SK-N-SH treated with all-trans-retinoic acid at 6 μM for 48 hours (cell line): ENCODE results near the gene ARFGEF2.

Source experiments
- ARNTL ChIP-seq: fragments of 450-650 bp; formaldehyde crosslinking; IDR thresholded peaks from 2 replicates; pipeline ENCODE4 v1.5.0; 2020; ENCODE audit warnings: low read depth, mild to moderate bottlenecking, moderate library complexity, borderline replicate concordance
- BACH2 ChIP-seq: fragments of 250-450 bp; sonication (Bioruptor Pico); IDR thresholded peaks from 2 replicates; pipeline ENCODE4 v1.9.0; 2021; ENCODE audit warnings: mild to moderate bottlenecking, borderline replicate concordance
- ISL1 ChIP-seq: fragments of 250-450 bp; sonication (Bioruptor Pico); IDR thresholded peaks from 2 replicates; pipeline ENCODE4 v2.1.2; 2022; ENCODE audit warnings: mild to moderate bottlenecking, moderate library complexity
- ZC3H10 ChIP-seq: fragments of 250-450 bp; sonication (Bioruptor Pico); IDR thresholded peaks from 2 replicates; pipeline ENCODE4 v1.5.1; 2021; ENCODE audit warnings: mild to moderate bottlenecking, moderate library complexity
- ZFP3 ChIP-seq: fragments of 250-450 bp; sonication (Bioruptor Pico); IDR thresholded peaks from 2 replicates; pipeline ENCODE4 v1.5.0; 2020; ENCODE audit warnings: mild to moderate bottlenecking, moderate library complexity
- ZNF8 ChIP-seq: fragments of 450-650 bp; formaldehyde crosslinking; IDR thresholded peaks from 2 replicates; pipeline ENCODE4 v1.5.0; 2020; ENCODE audit warnings: mild to moderate bottlenecking, moderate library complexity
- TF ChIP-seq, protein P1 (sequence below): fragments of 250-450 bp; sonication (Bioruptor Pico); IDR thresholded peaks from 2 replicates; pipeline ENCODE4 v1.8.0; 2020; ENCODE audit warnings: mild to moderate bottlenecking, moderate library complexity, borderline replicate concordance

DNA sequence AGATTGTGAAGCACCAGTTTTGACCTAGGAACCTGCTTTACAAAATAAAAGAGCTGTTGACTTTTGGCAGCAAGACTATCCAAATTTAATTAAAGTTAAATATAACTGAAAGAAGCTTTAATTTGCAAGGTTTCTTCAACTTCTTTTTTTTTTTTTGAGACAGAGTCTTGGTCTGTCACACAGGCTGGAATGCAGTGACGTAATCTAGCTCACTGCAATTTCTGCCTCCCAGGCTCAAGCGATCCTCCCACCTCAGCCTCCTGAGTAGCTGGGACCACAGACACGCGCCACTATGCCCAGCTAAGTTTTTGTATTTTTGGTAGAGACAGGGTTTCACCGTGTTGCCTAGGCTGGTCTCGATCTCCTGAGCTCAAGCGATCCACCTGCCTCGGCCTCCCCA is 110.9 kb downstream of the ARFGEF2 start:
- TF ChIP-seq ARNTL (no peak), ZC3H10 (CRISPR knock-in tag) (no peak), ZFP3 (CRISPR knock-in tag) (no peak), ISL1 (CRISPR knock-in tag) (no peak), BACH2 (CRISPR knock-in tag) (no peak), ZNF8 (CRISPR knock-in tag) (no peak)
- TF ChIP-seq, protein P1, sequence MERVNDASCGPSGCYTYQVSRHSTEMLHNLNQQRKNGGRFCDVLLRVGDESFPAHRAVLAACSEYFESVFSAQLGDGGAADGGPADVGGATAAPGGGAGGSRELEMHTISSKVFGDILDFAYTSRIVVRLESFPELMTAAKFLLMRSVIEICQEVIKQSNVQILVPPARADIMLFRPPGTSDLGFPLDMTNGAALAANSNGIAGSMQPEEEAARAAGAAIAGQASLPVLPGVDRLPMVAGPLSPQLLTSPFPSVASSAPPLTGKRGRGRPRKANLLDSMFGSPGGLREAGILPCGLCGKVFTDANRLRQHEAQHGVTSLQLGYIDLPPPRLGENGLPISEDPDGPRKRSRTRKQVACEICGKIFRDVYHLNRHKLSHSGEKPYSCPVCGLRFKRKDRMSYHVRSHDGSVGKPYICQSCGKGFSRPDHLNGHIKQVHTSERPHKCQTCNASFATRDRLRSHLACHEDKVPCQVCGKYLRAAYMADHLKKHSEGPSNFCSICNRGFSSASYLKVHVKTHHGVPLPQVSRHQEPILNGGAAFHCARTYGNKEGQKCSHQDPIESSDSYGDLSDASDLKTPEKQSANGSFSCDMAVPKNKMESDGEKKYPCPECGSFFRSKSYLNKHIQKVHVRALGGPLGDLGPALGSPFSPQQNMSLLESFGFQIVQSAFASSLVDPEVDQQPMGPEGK (CRISPR knock-in tag): no peak
